Suprapubic skin (tissue), 3 donors: Measurements from ENCODE around the gene CYP46A1.

Experiments
- EP300 ChIP-seq: sonication (generic); formaldehyde crosslinking; IDR thresholded peaks from one replicate; pipeline ENCODE4 v1.6.1; 2017; ENCODE audit warnings: antibody characterized with exemption
- POLR2A ChIP-seq, 2 donors: fragments of 450-650 bp; IDR thresholded peaks; one replicate each; pipeline ENCODE4 v1.6.1; 2017; ENCODE audit warnings: antibody characterized with exemption in 2 of 2, mild to moderate bottlenecking in 2 of 2, moderate library complexity in 2 of 2
- TF ChIP-seq, protein P1 (sequence below), 2 donors: fragments of 200-600 bp in 1 of 2; fragments of 450-650 bp in 1 of 2; sonication (generic) in 1 of 2; IDR thresholded peaks; one replicate each; pipeline ENCODE4 v1.5.1; 2016 to 2019; ENCODE audit warnings: antibody characterized with exemption in 2 of 2, mild to moderate bottlenecking in 1 of 2, moderate library complexity in 1 of 2

- TF ChIP-seq, protein P1, sequence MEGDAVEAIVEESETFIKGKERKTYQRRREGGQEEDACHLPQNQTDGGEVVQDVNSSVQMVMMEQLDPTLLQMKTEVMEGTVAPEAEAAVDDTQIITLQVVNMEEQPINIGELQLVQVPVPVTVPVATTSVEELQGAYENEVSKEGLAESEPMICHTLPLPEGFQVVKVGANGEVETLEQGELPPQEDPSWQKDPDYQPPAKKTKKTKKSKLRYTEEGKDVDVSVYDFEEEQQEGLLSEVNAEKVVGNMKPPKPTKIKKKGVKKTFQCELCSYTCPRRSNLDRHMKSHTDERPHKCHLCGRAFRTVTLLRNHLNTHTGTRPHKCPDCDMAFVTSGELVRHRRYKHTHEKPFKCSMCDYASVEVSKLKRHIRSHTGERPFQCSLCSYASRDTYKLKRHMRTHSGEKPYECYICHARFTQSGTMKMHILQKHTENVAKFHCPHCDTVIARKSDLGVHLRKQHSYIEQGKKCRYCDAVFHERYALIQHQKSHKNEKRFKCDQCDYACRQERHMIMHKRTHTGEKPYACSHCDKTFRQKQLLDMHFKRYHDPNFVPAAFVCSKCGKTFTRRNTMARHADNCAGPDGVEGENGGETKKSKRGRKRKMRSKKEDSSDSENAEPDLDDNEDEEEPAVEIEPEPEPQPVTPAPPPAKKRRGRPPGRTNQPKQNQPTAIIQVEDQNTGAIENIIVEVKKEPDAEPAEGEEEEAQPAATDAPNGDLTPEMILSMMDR (IDR thresholded peaks at IDR 0.05): no peak
- TF ChIP-seq EP300 (no peak), POLR2A (IDR thresholded peaks at IDR 0.05) (no peak)
Measured at GRCh38 chr14:99755629-99756603, 71.8 kb downstream of the CYP46A1 start.
